ENCODE results near the gene SPIB.
"Not testable (repeated sequence)": the region's sequence is repeated elsewhere in the genome, so short reads cannot be mapped to it uniquely, and the experiment has no call there.

The SPIB gene

GRCh38 chr19:50468818-50469217, 50.1 kb downstream of the SPIB start:
- no peak for DNase-seq (ENCODE audit: low read depth in 2 of 2)

- not testable (repeated sequence) for DNase-seq (ENCODE audit: low read depth in 2 of 2)
Measured at GRCh38 chr19:50473336-50473735, 54.6 kb downstream of the SPIB start.

GRCh38 chr19:50475101-50475568, 56.4 kb downstream of the SPIB start:
- no peak for DNase-seq (ENCODE audit: low read depth in 2 of 2)

- DNase-seq (ENCODE audit: low read depth in 2 of 2): no peak
Measured at GRCh38 chr19:50475736-50476223, 57.0 kb downstream of the SPIB start.

GRCh38 chr19:50476224-50476906, 57.6 kb downstream of the SPIB start, which contains the start of the genes EMC10 and GARIN5A:
TSS of gene EMC10 (plus strand) at chr19:50476507. CDS start at chr19:50476545, 38 bp downstream.
TSS of gene GARIN5A (minus strand) at chr19:50476848. CDS start at chr19:50476388, 460 bp downstream.
- peak; percentile 79 to 83 for DNase-seq (ENCODE audit: low read depth in 2 of 2)

- no peak for DNase-seq (ENCODE audit: low read depth in 2 of 2)
Measured at GRCh38 chr19:50476907-50477238, 58.1 kb downstream of the SPIB start.

- DNase-seq (ENCODE audit: low read depth in 2 of 2): no peak
Measured at GRCh38 chr19:50477751-50478515, 59.2 kb downstream of the SPIB start.

- no peak for DNase-seq (ENCODE audit: low read depth in 2 of 2)
Measured at GRCh38 chr19:50478901-50479715, 60.4 kb downstream of the SPIB start.

GRCh38 chr19:50479761-50480251, 61.1 kb downstream of the SPIB start:
- DNase-seq (ENCODE audit: low read depth in 2 of 2): no peak

GRCh38 chr19:50480281-50481111, 61.8 kb downstream of the SPIB start:
- no peak for DNase-seq (ENCODE audit: low read depth in 2 of 2)

All from stimulated activated CD4-positive, alpha-beta T cell treated with anti-CD3 and anti-CD28 coated beads, Interleukin-1b, Interleukin-23, amount 100 ng/mL, for 1 hour (primary cell).